ENCODE data around the gene DLG2.

DLG2 gene

DNA sequence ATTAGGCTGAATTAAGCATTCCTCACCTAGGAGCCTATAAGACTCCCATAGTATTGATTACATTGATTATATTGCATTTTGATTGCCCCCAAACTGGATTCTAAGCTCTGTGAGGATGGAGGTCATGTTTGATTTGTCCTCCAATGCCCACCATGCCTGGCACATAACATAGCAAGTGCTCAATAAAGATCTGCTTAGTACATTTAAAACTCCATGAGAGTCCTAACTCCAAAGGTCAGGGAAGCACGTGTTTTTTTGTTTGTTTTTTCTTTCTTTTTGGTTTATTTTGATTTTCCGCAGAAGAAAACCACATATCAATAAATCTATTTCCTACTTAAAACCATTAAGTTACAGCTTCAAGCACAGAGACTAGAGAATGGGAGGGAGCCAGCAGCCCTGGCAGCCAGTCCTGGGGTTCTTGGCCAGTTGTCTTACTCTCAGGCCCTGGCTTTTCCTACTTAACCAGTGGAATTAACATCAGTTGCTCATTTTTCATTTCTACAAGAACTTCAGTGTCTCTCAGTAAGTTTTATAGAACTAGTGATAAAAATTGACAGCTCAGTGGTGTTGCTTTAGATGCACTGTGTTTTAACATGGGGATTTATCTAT, 1911.1 kb downstream of the DLG2 start:
- no peak for DNase-seq (ENCODE audit: low read depth)

DNA sequence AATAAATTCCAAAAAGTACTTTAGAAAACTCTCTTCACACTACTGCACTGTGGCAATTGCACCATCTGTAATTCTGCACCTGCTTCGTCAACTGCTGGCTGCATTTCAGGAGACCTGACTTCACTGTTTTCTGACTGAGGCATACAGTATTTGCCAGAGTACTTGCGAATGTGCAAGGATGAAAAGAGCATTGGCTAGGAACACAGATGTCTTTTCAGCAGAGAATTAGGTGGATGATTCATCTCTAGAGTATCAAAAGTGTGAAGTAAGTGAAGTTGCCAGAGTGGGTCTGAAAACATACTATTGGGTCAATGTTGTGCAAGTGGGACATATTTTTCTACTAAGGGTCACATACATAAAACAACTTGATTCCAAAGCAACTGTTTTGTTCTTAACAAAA, 1913.4 kb downstream of the DLG2 start:
- no peak for DNase-seq (ENCODE audit: low read depth)

- no peak for DNase-seq (ENCODE audit: low read depth)
Measured at GRCh38 chr11:83711106-83711527, 1916.0 kb downstream of the DLG2 start.

- DNase-seq (ENCODE audit: low read depth) = no peak
Measured at GRCh38 chr11:83709434-83709833, 1917.7 kb downstream of the DLG2 start.

DNA sequence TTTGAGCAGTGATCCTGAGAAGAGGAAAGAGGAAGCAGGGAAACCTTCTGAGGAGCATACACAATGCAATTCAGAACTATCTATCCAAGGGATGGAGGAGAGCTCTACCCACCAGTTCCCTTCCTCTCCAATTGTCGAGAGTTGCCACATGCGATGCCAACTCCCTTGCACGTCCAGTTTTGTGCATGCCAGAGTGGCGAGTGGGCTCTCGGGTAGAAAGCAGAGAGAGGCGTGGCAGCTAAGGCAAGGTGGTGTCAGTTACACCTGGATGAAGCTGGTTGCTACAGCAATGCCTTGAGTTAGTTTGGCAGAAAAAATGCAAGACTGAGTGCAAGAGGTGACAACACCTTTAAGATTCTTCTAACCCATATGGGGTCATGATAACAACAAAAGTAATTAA, 1920.6 kb downstream of the DLG2 start:
- DNase-seq (ENCODE audit: low read depth) = no peak

DNA sequence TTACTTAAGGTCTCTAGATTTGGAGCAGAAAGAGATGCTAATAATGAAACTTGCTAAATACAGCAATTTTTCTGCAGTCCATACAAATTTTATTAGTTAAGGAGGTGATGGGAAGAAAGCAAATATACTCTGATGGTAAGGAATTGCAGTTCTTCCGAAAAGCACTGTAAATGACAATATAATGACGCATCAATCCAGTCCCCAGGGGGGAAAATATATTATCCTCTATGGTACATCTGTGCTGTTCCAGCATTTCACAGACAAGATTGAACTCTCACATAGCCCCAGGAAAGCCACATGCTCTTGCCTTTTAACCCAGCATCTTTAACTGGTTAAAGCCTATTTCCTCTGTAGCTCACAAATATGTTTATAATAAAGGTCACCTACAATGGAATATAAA, 1924.3 kb downstream of the DLG2 start:
- no peak for DNase-seq (ENCODE audit: low read depth)

GRCh38 chr11:83697518-83697917, 1929.6 kb downstream of the DLG2 start:
- DNase-seq (ENCODE audit: low read depth) = no peak

DNA sequence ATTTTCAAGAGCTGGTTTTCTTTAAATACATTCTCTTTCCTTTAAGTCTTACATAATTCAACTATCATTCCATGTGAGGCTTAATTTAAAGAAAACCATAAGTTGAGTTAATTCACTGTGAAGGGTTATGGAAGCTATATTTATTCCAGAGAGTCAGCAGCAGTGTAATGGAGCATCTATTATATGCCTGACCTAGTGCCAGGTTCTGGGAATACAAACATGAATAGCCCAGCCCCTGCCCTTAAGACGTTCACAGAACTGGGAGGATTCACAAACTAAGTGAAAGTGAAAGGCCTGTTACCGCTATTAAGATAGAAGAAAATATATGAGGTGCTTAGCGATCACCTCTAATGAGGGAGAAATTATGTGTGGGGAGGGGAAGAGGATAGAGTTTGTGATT, 1932.1 kb downstream of the DLG2 start:
- DNase-seq (ENCODE audit: low read depth) = no peak

DNA sequence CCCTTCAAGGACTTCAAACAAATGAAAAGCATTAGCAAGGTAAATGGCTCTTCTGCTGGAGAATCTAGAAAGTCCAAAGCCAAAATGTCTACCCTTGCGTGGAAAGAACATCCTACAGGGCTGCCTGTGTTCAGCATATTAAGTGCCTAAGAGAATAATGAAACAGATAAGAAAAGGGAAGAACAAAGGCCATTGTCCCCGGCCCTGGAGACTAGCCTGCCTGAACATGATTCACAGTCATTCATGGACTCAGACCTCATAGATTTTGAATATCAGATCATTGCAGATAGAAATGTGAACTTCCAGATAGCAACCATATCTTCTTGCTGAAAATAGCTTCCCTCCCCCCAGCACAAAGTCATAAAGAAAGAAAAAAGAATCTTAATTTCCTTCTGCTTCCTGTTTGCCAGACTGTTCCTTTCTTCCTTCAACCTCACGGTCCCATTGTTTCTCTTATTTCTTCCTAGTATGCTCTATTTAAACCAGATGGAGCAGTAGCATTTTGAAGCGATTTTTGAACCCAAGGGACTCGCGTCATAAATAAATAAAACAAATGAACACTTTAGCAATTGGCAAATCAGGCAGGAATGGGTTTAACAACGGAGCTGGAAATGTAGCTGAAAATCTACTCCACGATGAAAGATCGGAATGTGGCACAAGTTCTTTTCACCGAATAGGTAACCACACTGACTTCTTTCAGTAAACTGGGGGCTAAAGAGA, 1932.8 kb downstream of the DLG2 start:
- DNase-seq (ENCODE audit: low read depth) = no peak

DNA sequence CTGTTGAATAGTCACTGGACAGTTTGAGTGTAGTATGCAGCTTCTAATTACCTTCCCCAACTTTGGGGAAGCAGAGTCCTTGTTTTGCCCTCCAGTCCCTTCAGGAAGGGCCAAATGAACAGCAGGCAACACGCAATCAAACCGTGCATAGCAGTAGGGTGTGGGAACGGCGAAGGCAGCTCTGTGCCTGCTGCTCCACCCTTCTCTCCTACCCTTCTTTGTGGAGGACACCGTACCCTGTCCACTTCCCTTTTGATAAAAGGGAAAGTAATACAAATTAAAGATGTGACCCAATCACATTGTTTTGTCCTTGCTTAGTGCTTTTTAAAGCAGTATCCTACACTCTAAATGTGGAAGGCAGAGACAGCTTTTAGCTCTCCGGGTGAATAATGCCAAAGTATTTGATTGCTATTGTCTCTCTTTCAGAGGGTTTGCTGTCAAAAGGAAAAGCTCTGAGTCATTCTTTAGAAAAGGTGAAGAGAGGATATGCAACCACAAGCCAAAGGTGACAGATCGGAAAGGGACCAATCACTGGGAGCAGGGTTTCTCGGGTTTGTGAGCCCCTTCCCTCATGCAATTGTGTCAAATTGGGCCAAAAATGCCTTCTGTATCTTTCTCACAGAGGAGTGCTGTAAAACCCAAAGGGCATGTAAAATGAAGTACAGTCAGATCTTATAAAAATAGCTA, 1933.7 kb downstream of the DLG2 start:
- no peak for DNase-seq (ENCODE audit: low read depth)

DNA sequence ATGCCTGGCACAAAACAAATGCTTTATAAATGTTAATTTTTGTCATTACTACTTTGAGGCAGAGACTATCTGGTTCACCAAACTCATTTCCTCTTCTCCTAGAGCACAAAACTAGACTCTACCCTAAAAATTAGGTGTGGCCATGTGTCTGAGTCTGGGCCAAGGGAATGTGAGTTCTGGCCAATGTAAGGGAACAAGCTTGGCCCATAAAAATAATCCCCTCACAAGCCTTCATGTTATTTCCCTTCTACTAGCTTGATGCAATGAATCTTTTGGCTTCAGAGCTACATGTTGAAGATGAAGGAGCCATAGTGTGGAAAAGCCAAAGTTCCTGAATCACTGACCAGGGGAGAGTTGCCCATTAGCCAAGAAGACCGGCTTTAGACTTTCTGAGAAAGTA, 1934.5 kb downstream of the DLG2 start:
- DNase-seq (ENCODE audit: low read depth) = no peak

- no peak for DNase-seq (ENCODE audit: low read depth)
Measured at GRCh38 chr11:83691451-83691950, 1935.6 kb downstream of the DLG2 start.

GRCh38 chr11:83689144-83689780, 1937.9 kb downstream of the DLG2 start:
- no peak for DNase-seq (ENCODE audit: low read depth)

DNA sequence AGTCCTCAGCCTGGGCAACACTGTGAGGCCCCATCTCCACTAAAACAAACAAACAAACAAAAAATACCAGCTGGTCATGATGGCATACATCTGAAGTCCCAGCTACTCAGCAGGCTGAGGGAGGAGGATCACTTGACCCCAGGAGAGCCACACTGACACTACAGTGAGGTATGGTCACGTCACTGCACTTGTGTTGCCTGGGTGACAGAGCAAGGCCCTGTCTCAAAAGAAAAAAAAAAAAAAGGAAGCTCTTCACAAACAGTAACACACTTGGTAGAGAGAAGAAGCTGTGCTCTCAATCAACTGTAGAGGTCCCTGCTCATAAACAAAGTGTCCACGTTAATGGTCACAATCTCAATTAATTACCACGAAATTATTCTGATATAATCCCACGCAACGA, 1939.4 kb downstream of the DLG2 start:
- no peak for DNase-seq (ENCODE audit: low read depth)

GRCh38 chr11:83685730-83686129, 1941.4 kb downstream of the DLG2 start:
- DNase-seq (ENCODE audit: low read depth) = no peak

- no peak for DNase-seq (ENCODE audit: low read depth)
Measured at GRCh38 chr11:83684071-83684470, 1943.1 kb downstream of the DLG2 start.

DNA sequence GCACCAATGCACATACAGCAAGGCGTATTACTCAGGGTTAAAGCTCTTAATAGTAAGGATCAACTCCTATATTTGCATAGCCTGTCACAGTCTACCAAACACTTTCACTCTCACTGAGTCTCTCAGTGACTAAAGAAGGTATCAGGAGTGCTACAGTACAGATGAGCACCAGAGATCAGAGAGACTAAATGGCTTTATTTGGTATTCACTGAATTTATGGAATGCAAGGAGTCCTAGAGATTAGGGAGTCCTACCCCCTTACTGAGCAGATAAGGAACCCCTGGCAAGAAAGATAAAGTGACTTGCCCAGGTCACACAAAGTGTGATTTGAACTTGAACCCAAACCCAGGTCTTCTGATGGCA, 1944.6 kb downstream of the DLG2 start:
- no peak for DNase-seq (ENCODE audit: low read depth)

- DNase-seq (ENCODE audit: low read depth) = no peak
Measured at GRCh38 chr11:83681906-83682610, 1945.1 kb downstream of the DLG2 start.

GRCh38 chr11:83681031-83681781, 1945.9 kb downstream of the DLG2 start:
- DNase-seq (ENCODE audit: low read depth) = no peak

DNA sequence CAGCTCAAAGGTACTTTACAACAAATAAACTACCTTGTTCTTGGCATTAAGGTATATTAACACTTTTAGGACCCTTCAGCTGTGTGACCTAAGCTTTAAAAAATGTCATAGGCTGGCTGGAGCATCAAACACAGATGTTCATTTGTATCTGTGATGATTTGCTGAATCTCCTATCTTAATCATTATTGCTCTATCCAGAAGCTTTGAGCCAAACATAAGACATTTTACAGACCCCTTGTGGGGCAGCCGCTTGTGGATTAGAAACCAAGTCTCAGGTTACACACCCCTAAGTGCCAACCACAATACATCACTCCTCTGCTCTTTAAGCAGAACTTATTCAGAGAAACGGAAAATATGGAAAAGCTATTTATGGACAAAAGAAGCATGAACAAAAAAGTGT, 1946.8 kb downstream of the DLG2 start:
- no peak for DNase-seq (ENCODE audit: low read depth)

DNA sequence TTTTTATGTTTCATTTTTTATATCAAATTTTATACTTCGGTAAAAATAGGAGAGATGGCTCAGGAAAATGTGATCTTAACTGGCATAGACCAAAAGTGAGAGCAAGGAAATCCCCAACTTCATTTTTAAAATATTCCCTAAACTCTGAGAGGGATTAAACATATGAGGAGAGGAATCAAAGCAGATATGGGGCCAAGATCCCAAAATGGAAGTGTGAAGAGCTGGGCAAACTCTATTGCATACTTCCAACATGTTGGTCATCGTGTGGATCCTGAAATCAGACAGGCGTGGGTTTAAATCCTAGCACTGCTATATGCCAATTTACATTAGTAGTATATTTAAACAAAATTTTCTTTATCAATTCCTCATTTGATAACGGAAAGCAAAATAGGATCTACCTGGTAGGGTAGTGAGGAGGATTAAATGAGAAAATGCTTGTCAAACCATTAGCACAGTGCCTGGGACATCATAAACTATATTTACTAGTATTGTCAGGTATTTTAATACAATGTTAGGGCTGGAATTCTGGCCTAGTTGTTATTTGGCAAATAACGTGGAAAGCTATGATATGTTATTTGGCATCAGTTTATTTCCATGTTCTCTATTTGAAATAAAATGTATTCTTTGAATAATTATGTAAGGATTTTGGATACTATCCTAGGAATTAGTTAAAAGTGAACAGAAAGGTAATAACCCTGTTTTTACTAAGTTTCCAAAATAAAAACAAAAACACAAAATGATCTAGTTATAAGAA, 1948.1 kb downstream of the DLG2 start:
- DNase-seq (ENCODE audit: low read depth) = no peak

Data from activated gamma-delta T cell treated with anti-CD3 and anti-CD28 coated beads, Interleukin-2, amount 50 U/mL, for 16 hours (primary cell).